Measurements from ENCODE around the gene RAI14.

DNA sequence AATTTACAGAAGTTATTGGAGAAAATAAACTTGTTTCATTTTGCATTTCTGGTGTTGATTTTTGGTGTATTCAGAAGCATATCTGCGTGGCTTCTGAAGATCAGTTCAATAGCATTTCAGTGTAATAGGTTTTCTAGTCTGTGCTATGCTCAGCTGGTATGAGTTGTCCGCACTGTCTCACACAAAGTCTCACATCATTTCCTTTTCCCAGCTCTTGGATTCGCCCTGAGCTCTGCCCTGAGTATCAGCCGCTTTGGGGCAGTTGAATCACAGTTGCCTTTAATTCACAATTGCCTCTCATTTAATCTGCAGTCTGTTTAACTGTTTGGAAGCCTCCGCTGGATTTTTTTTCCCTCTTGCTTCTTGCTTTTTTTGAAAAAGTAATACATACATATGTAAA is 176.4 kb downstream of the RAI14 start:
- TF ChIP-seq CTCF (IDR thresholded peaks at IDR 0.05; ENCODE audit: low read length) (no peak), EZH2 (optimal IDR thresholded peaks at IDR 0.05; ENCODE audit: low read depth, low read length) (no peak)

Data from MM.1S (cell line).